Hepatocyte (in vitro differentiated cells): ENCODE measurements around the gene UBE2L6. TPM values are rescaled to one million over a fixed set of nuclear protein-coding genes. Genes with fewer than 3 reads are reported as not detected.
A peak's percentile ranks its signal among the peaks of the same experiment; 100 is the strongest.

Experiments
- DNase-seq: peaks from one replicate; pipeline ENCODE4 v3.0.0-alpha.2; 2016; ENCODE audit warnings: low spot score
- H2AFZ ChIP-seq: fragments of 200-600 bp; sonication (generic); 2 replicates; pipeline ENCODE4 v1.6.0; 2016; ENCODE audit warnings: antibody characterized with exemption, mild to moderate bottlenecking
- H3K27ac ChIP-seq: fragments of 200-600 bp; sonication (generic); 2 replicates; pipeline ENCODE4 v1.5.1; 2016; ENCODE audit warnings: mild to moderate bottlenecking
- H3K27me3 ChIP-seq: fragments of 200-600 bp; sonication (generic); 2 replicates; pipeline ENCODE4 v1.6.1; 2016
- H3K36me3 ChIP-seq: fragments of 200-600 bp; sonication (generic); replicated peaks from 2 replicates; pipeline ENCODE4 v1.5.1; 2016; ENCODE audit warnings: low read depth; ENCODE audit not compliant: insufficient read depth
- H3K4me1 ChIP-seq: fragments of 200-600 bp; sonication (generic); 2 replicates; pipeline ENCODE4 v1.5.1; 2016; ENCODE audit warnings: mild to moderate bottlenecking, moderate library complexity; ENCODE audit not compliant: insufficient read depth
- H3K4me2 ChIP-seq: fragments of 200-600 bp; sonication (generic); 2 replicates; pipeline ENCODE4 v1.6.0; 2016
- H3K4me3 ChIP-seq: fragments of 200-600 bp; sonication (generic); 2 replicates; pipeline ENCODE4 v1.5.1; 2016; ENCODE audit warnings: mild to moderate bottlenecking
- H3K79me2 ChIP-seq: fragments of 200-600 bp; sonication (generic); 2 replicates; pipeline ENCODE4 v1.6.0; 2017; ENCODE audit warnings: mild to moderate bottlenecking
- H3K9me2 ChIP-seq: fragments of 200-600 bp; sonication (generic); replicated peaks from 2 replicates; pipeline ENCODE4 v1.6.0; 2017; ENCODE audit warnings: mild to moderate bottlenecking; ENCODE audit not compliant: insufficient read depth
- H3K9me3 ChIP-seq: fragments of 200-600 bp; sonication (generic); 2 replicates; pipeline ENCODE4 v1.5.1; 2016; ENCODE audit warnings: low read depth, mild to moderate bottlenecking
- H4K20me1 ChIP-seq: fragments of 200-600 bp; sonication (generic); 2 replicates; pipeline ENCODE4 v1.6.0; 2016; ENCODE audit warnings: mild to moderate bottlenecking; ENCODE audit not compliant: insufficient read depth, poor library complexity, severe bottlenecking
- EZH2 ChIP-seq: fragments of 200-600 bp; sonication (generic); IDR thresholded peaks from 2 replicates; pipeline ENCODE4 v1.6.1; 2016; ENCODE audit warnings: antibody characterized with exemption, mild to moderate bottlenecking, borderline replicate concordance
- EZH2phosphoT487 ChIP-seq: fragments of 200-600 bp; sonication (generic); IDR thresholded peaks from one replicate; pipeline ENCODE4 v1.6.1; 2018; ENCODE audit warnings: antibody characterized with exemption, mild to moderate bottlenecking, low read depth, moderate library complexity; ENCODE audit not compliant: unreplicated experiment, severe bottlenecking
- WGBS: methylation state at CpG from one replicate; pipeline ENCODE4 v1.1.6; 2016; ENCODE audit warnings: low lambda C conversion rate; ENCODE audit errors: missing lambda C conversion rate; 5-methylcytosine and 5-hydroxymethylcytosine counted together
- polyA plus RNA-seq: library from polyadenylated mRNA; unstranded; fragments of >200 nt; fragmentation: Nextera tagmentation; extraction: Ambion mirVana; gene quantifications from 2 replicates; pipeline ENCODE4 v1.2.1, GENCODE V29; 2016
- total RNA-seq: library from RNA; depleted of rRNA; stranded (reverse); fragments of >200 nt; gene quantifications from 2 replicates; pipeline ENCODE4 v1.2.3, GENCODE V29; 2014
- TF ChIP-seq, protein P1 (sequence below): fragments of 200-600 bp; sonication (generic); IDR thresholded peaks from 2 replicates; pipeline ENCODE4 v1.5.1; 2016; ENCODE audit warnings: antibody characterized with exemption, mild to moderate bottlenecking; ENCODE audit not compliant: poor library complexity

Gene UBE2L6
- total and polyA plus RNA-seq, 2 experiments from 2014 or later, result 45.7 to 113 TPM

DNA sequence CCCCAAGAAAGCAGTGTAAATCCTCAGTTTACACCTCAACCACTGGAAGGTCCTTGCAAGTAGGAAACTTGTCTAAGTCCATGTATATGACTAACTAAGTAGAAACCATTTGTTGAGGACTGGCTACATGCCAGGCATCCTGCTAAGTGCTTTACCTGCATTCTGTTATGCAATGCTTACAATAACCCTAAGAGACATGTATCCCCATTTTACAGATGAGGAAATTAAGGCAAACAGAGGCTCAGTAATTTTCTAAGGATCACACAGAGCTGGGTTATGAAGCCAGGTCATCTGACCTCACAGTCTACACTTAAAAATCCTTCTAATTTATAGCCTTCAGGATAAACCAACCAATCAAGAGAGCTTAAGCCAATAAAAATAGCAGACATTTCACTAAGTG is 38.5 kb downstream of the UBE2L6 start:
- no peaks in the 10 kb centered on the region for H4K20me1 ChIP-seq
- H3K4me1 ChIP-seq, result no peaks in the 10 kb centered on the region
- no peak overlapping the region for H3K4me3 ChIP-seq
- H3K9me2 ChIP-seq, result no peaks in the 10 kb centered on the region
- H3K36me3 ChIP-seq, result no peaks in the 10 kb centered on the region
- peaks cover 14% of the 10 kb centered on the region for H3K79me2 ChIP-seq
- DNase-seq, result no peak
- TF ChIP-seq EZH2phosphoT487, result no peak
- TF ChIP-seq, protein P1, sequence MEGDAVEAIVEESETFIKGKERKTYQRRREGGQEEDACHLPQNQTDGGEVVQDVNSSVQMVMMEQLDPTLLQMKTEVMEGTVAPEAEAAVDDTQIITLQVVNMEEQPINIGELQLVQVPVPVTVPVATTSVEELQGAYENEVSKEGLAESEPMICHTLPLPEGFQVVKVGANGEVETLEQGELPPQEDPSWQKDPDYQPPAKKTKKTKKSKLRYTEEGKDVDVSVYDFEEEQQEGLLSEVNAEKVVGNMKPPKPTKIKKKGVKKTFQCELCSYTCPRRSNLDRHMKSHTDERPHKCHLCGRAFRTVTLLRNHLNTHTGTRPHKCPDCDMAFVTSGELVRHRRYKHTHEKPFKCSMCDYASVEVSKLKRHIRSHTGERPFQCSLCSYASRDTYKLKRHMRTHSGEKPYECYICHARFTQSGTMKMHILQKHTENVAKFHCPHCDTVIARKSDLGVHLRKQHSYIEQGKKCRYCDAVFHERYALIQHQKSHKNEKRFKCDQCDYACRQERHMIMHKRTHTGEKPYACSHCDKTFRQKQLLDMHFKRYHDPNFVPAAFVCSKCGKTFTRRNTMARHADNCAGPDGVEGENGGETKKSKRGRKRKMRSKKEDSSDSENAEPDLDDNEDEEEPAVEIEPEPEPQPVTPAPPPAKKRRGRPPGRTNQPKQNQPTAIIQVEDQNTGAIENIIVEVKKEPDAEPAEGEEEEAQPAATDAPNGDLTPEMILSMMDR, result no peak
- TF ChIP-seq EZH2, result no peak
- H3K4me2 ChIP-seq, result no peak overlapping the region
- H3K27me3 ChIP-seq, result no peaks in the 10 kb centered on the region
- no peak overlapping the region for H2AFZ ChIP-seq
- no peak overlapping the region for H3K27ac ChIP-seq
- H3K9me3 ChIP-seq, result no peaks in the 10 kb centered on the region

DNA sequence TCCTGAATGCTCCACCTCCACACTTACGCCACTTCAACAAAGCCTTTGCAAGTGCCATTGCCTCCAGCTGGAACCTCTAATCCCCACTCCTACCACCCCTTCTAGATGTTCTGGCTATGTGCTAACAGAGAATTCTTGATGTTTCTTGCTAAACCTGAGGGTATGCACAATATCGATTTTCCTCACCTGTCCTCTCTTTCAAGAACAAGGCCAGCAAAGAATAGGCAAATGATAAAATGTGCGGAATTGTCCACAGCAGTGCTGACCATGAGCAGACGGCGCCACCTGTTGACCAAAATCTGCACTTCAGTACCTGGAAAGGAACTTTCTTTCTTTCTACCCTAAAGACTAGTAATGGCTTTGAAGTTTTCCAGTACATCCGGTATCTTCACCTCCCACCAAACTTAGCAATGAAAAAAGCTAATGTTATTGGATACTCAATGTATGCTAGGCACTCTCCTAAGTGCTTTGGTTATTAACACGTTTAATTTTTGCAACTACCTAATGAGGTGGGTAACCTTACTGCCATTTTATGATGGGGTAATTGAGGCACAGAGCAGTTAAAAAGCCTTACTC is 40.3 kb downstream of the UBE2L6 start:
- H3K36me3 ChIP-seq, result no peaks in the 10 kb centered on the region
- H3K4me1 ChIP-seq, result no peaks in the 10 kb centered on the region
- peaks cover 14% of the 10 kb centered on the region for H3K79me2 ChIP-seq
- no peaks in the 10 kb centered on the region for H3K9me2 ChIP-seq
- H2AFZ ChIP-seq, result no peak overlapping the region
- H3K27ac ChIP-seq, result no peak overlapping the region
- no peaks in the 10 kb centered on the region for H3K27me3 ChIP-seq
- DNase-seq, result peak; percentile 87
- H3K4me3 ChIP-seq, result no peak overlapping the region
- H4K20me1 ChIP-seq, result no peaks in the 10 kb centered on the region
- WGBS, result 17% methylated on average over 7 of the region's 7 CpGs
- TF ChIP-seq, protein P1, result peak; percentile 97
- no peak for TF ChIP-seq EZH2phosphoT487
- H3K9me3 ChIP-seq, result no peaks in the 10 kb centered on the region
- no peak overlapping the region for H3K4me2 ChIP-seq

DNA sequence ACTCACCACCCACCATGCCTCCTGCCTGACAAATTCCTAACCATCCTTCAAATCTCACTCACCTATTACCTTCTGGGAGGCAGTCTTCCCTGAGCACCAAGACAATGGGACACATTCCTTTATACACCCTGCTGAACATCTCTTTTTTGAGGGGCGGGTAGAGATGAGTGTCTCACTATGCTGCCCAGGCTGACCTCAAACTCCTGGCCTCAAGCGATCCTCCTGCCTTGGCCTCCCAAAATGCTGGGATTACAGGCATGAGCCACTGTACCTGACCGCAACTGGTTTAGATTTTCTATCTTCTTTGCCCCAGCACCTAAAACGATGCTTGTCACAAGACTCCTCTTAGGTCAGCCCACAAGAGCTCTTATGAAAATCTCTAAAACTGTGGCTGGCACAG is 44.1 kb downstream of the UBE2L6 start:
- DNase-seq, result no peak
- Histone ChIP-seq H3K9me3 (no peaks in the 10 kb centered on the region), H3K9me2 (no peaks in the 10 kb centered on the region), H3K36me3 (no peaks in the 10 kb centered on the region), H3K27me3 (no peaks in the 10 kb centered on the region), H3K79me2 (no peaks in the 10 kb centered on the region), H3K4me1 (no peaks in the 10 kb centered on the region), H3K27ac (no peak overlapping the region), H4K20me1 (no peaks in the 10 kb centered on the region), H3K4me2 (no peak overlapping the region), H3K4me3 (no peak overlapping the region), H2AFZ (no peak overlapping the region)
- WGBS, result 95% methylated on average over 4 of the region's 4 CpGs
- TF ChIP-seq EZH2 (no peak), EZH2phosphoT487 (no peak)
- TF ChIP-seq, protein P1, result no peak

DNA sequence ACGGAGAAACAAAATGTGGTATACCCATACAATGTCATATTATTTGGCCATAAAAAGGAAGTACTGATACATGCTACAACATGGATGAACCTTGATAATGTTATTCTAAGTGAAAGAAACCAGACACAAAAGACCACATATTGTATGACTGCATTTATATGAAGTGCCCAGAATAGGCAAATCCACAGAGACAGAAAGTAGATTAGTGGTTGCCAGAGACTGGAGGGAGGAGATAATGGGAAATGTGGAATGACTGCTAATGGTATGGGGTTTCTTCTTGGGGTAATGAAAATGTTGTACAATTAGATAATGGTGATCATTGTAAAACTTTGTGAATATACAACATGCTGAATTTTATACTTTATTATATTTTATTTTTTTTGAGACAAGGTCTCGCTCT is 46.4 kb downstream of the UBE2L6 start:
- DNase-seq, result no peak
- Histone ChIP-seq H2AFZ (no peak overlapping the region), H3K4me1 (no peaks in the 10 kb centered on the region), H3K36me3 (no peaks in the 10 kb centered on the region), H4K20me1 (no peaks in the 10 kb centered on the region), H3K9me3 (no peaks in the 10 kb centered on the region), H3K4me2 (no peak overlapping the region), H3K79me2 (no peaks in the 10 kb centered on the region), H3K27me3 (peaks cover 7% of the 10 kb centered on the region), H3K9me2 (no peaks in the 10 kb centered on the region), H3K27ac (no peak overlapping the region), H3K4me3 (no peak overlapping the region)
- 91% methylated on average over 2 of the region's 2 CpGs for WGBS
- TF ChIP-seq EZH2, result no peak
